HPDE6-E6E7 (cell line): ENCODE results near the gene STXBP2.

Source experiments
- DNase-seq: peaks from one replicate; pipeline ENCODE4 v3.0.0; 2011; ENCODE audit warnings: missing footprints; ENCODE audit errors: extremely low spot score

Gene STXBP2

GRCh38 chr19:7636691-7637373 lies at the start of gene STXBP2:
STXBP2 (plus strand) TSS chr19:7637110; CDS start chr19:7637150, 40 bp downstream.
- peak; percentile 82 for DNase-seq

- no peak for DNase-seq
Observed at GRCh38 chr19:7589822-7590221, 47.1 kb upstream of the STXBP2 start.

- DNase-seq: no peak
Observed at GRCh38 chr19:7590256-7590655, 46.7 kb upstream of the STXBP2 start.

GRCh38 chr19:7595466-7596133 lies 41.3 kb upstream of the STXBP2 start, which contains the start of gene CAMSAP3:
CAMSAP3 (plus strand) TSS chr19:7595863; CDS start chr19:7596003, 140 bp downstream.
- DNase-seq: no peak

- DNase-seq: no peak
Observed at GRCh38 chr19:7596211-7596937, 40.5 kb upstream of the STXBP2 start.

- no peak for DNase-seq
Observed at GRCh38 chr19:7597689-7598088, 39.2 kb upstream of the STXBP2 start.

GRCh38 chr19:7598180-7598579 lies 38.7 kb upstream of the STXBP2 start:
- no peak for DNase-seq

- DNase-seq: no peak
Observed at GRCh38 chr19:7600721-7601120, 36.2 kb upstream of the STXBP2 start.

GRCh38 chr19:7602240-7602934 lies 34.5 kb upstream of the STXBP2 start:
- DNase-seq: no peak

GRCh38 chr19:7602935-7603497 lies 33.9 kb upstream of the STXBP2 start:
- DNase-seq: no peak

GRCh38 chr19:7603919-7604318 lies 33.0 kb upstream of the STXBP2 start:
- no peak for DNase-seq

- no peak for DNase-seq
Observed at GRCh38 chr19:7605490-7606222, 31.3 kb upstream of the STXBP2 start.

GRCh38 chr19:7606289-7606688 lies 30.6 kb upstream of the STXBP2 start:
- no peak for DNase-seq

- DNase-seq: no peak
Observed at GRCh38 chr19:7607212-7607873, 29.6 kb upstream of the STXBP2 start.

- no peak for DNase-seq
Observed at GRCh38 chr19:7607874-7608560, 28.9 kb upstream of the STXBP2 start.

- no peak for DNase-seq
Observed at GRCh38 chr19:7610491-7611240, 26.2 kb upstream of the STXBP2 start.

- DNase-seq: no peak
Observed at GRCh38 chr19:7611541-7612279, 25.2 kb upstream of the STXBP2 start.
